ENCODE results near the gene KCNJ2.

The KCNJ2 gene

GRCh38 chr17:70134777-70135176 lies 34.6 kb upstream of the KCNJ2 start:
- no peaks in the 10 kb centered on the region for H3K9me3 ChIP-seq (ENCODE audit: control insufficient read depth, low read length)

GRCh38 chr17:70136131-70136530 lies 33.2 kb upstream of the KCNJ2 start:
- no peaks in the 10 kb centered on the region for H3K9me3 ChIP-seq (ENCODE audit: control insufficient read depth, low read length)
- no peaks in the 10 kb centered on the region for H3K36me3 ChIP-seq (ENCODE audit: control insufficient read depth, insufficient read depth, low read length)
- no peak overlapping the region for H3K9ac ChIP-seq (ENCODE audit: low read length)
- H3K4me3 ChIP-seq (ENCODE audit: low read length): no peak overlapping the region
- peaks cover 43% of the 10 kb centered on the region for H3K4me1 ChIP-seq (ENCODE audit: control insufficient read depth, insufficient read depth, low read length)
- no peaks in the 10 kb centered on the region for H3K27me3 ChIP-seq (ENCODE audit: control insufficient read depth, insufficient read depth, low read length)

More at GRCh38 chr17:70134777-70135176, 34.6 kb upstream of the KCNJ2 start:
- no peaks in the 10 kb centered on the region for H3K36me3 ChIP-seq (ENCODE audit: control insufficient read depth, insufficient read depth, low read length)
- H3K4me3 ChIP-seq (ENCODE audit: low read length): no peak overlapping the region
- H3K27me3 ChIP-seq (ENCODE audit: control insufficient read depth, insufficient read depth, low read length): no peaks in the 10 kb centered on the region
- H3K9ac ChIP-seq (ENCODE audit: low read length): no peak overlapping the region
- peaks cover 39% of the 10 kb centered on the region for H3K4me1 ChIP-seq (ENCODE audit: control insufficient read depth, insufficient read depth, low read length)

GRCh38 chr17:70137451-70138230 lies 31.7 kb upstream of the KCNJ2 start:
- Histone ChIP-seq H3K4me3 (ENCODE audit: low read length) (no peak overlapping the region), H3K4me1 (ENCODE audit: control insufficient read depth, insufficient read depth, low read length) (peaks cover 43% of the 10 kb centered on the region), H3K27me3 (ENCODE audit: control insufficient read depth, insufficient read depth, low read length) (no peaks in the 10 kb centered on the region), H3K9ac (ENCODE audit: low read length) (peak overlapping the region; percentile 46), H3K9me3 (ENCODE audit: control insufficient read depth, low read length) (no peaks in the 10 kb centered on the region), H3K36me3 (ENCODE audit: control insufficient read depth, insufficient read depth, low read length) (no peaks in the 10 kb centered on the region)

- Histone ChIP-seq H3K27me3 (ENCODE audit: control insufficient read depth, insufficient read depth, low read length) (no peaks in the 10 kb centered on the region), H3K4me3 (ENCODE audit: low read length) (no peak overlapping the region), H3K9ac (ENCODE audit: low read length) (peak overlapping the region; percentile 46), H3K9me3 (ENCODE audit: control insufficient read depth, low read length) (no peaks in the 10 kb centered on the region), H3K36me3 (ENCODE audit: control insufficient read depth, insufficient read depth, low read length) (no peaks in the 10 kb centered on the region), H3K4me1 (ENCODE audit: control insufficient read depth, insufficient read depth, low read length) (peaks cover 43% of the 10 kb centered on the region)
Measured at GRCh38 chr17:70138291-70138865, 31.0 kb upstream of the KCNJ2 start.

- no peak overlapping the region for H3K4me3 ChIP-seq (ENCODE audit: low read length)
- no peaks in the 10 kb centered on the region for H3K27me3 ChIP-seq (ENCODE audit: control insufficient read depth, insufficient read depth, low read length)
- peaks cover 43% of the 10 kb centered on the region for H3K4me1 ChIP-seq (ENCODE audit: control insufficient read depth, insufficient read depth, low read length)
- no peaks in the 10 kb centered on the region for H3K9me3 ChIP-seq (ENCODE audit: control insufficient read depth, low read length)
- H3K9ac ChIP-seq (ENCODE audit: low read length): no peak overlapping the region
- H3K36me3 ChIP-seq (ENCODE audit: control insufficient read depth, insufficient read depth, low read length): no peaks in the 10 kb centered on the region
Measured at GRCh38 chr17:70139449-70139993, 29.8 kb upstream of the KCNJ2 start.

- Histone ChIP-seq H3K9me3 (ENCODE audit: control insufficient read depth, low read length) (no peaks in the 10 kb centered on the region), H3K36me3 (ENCODE audit: control insufficient read depth, insufficient read depth, low read length) (no peaks in the 10 kb centered on the region), H3K9ac (ENCODE audit: low read length) (no peak overlapping the region), H3K4me1 (ENCODE audit: control insufficient read depth, insufficient read depth, low read length) (peaks cover 4% of the 10 kb centered on the region), H3K27me3 (ENCODE audit: control insufficient read depth, insufficient read depth, low read length) (no peaks in the 10 kb centered on the region), H3K4me3 (ENCODE audit: low read length) (no peak overlapping the region)
Measured at GRCh38 chr17:70144260-70144846, 25.0 kb upstream of the KCNJ2 start.

- no peaks in the 10 kb centered on the region for H3K4me1 ChIP-seq (ENCODE audit: control insufficient read depth, insufficient read depth, low read length)
- H3K9me3 ChIP-seq (ENCODE audit: control insufficient read depth, low read length): no peaks in the 10 kb centered on the region
Measured at GRCh38 chr17:70153210-70153609, 16.1 kb upstream of the KCNJ2 start.

GRCh38 chr17:70157151-70157550 lies 12.2 kb upstream of the KCNJ2 start:
- peaks cover 6% of the 10 kb centered on the region for H3K27me3 ChIP-seq (ENCODE audit: control insufficient read depth, insufficient read depth, low read length)
- no peaks in the 10 kb centered on the region for H3K9me3 ChIP-seq (ENCODE audit: control insufficient read depth, low read length)
- H3K4me1 ChIP-seq (ENCODE audit: control insufficient read depth, insufficient read depth, low read length): no peaks in the 10 kb centered on the region
- H3K4me3 ChIP-seq (ENCODE audit: low read length): no peak overlapping the region
- H3K36me3 ChIP-seq (ENCODE audit: control insufficient read depth, insufficient read depth, low read length): no peaks in the 10 kb centered on the region
- no peak overlapping the region for H3K9ac ChIP-seq (ENCODE audit: low read length)

More at GRCh38 chr17:70153210-70153609, 16.1 kb upstream of the KCNJ2 start:
- Histone ChIP-seq H3K27me3 (ENCODE audit: control insufficient read depth, insufficient read depth, low read length) (no peaks in the 10 kb centered on the region), H3K9ac (ENCODE audit: low read length) (no peak overlapping the region), H3K36me3 (ENCODE audit: control insufficient read depth, insufficient read depth, low read length) (no peaks in the 10 kb centered on the region), H3K4me3 (ENCODE audit: low read length) (no peak overlapping the region)

GRCh38 chr17:70158180-70158579 lies 11.2 kb upstream of the KCNJ2 start:
- no peaks in the 10 kb centered on the region for H3K4me1 ChIP-seq (ENCODE audit: control insufficient read depth, insufficient read depth, low read length)
- H3K9ac ChIP-seq (ENCODE audit: low read length): no peak overlapping the region
- H3K27me3 ChIP-seq (ENCODE audit: control insufficient read depth, insufficient read depth, low read length): peaks cover 6% of the 10 kb centered on the region
- no peaks in the 10 kb centered on the region for H3K9me3 ChIP-seq (ENCODE audit: control insufficient read depth, low read length)
- H3K36me3 ChIP-seq (ENCODE audit: control insufficient read depth, insufficient read depth, low read length): no peaks in the 10 kb centered on the region
- H3K4me3 ChIP-seq (ENCODE audit: low read length): no peak overlapping the region

GRCh38 chr17:70158591-70158990 lies 10.7 kb upstream of the KCNJ2 start:
- no peaks in the 10 kb centered on the region for H3K36me3 ChIP-seq (ENCODE audit: control insufficient read depth, insufficient read depth, low read length)
- H3K27me3 ChIP-seq (ENCODE audit: control insufficient read depth, insufficient read depth, low read length): peaks cover 6% of the 10 kb centered on the region
- no peak overlapping the region for H3K9ac ChIP-seq (ENCODE audit: low read length)
- H3K4me1 ChIP-seq (ENCODE audit: control insufficient read depth, insufficient read depth, low read length): no peaks in the 10 kb centered on the region
- H3K9me3 ChIP-seq (ENCODE audit: control insufficient read depth, low read length): no peaks in the 10 kb centered on the region
- no peak overlapping the region for H3K4me3 ChIP-seq (ENCODE audit: low read length)

- no peaks in the 10 kb centered on the region for H3K36me3 ChIP-seq (ENCODE audit: control insufficient read depth, insufficient read depth, low read length)
- no peak overlapping the region for H3K9ac ChIP-seq (ENCODE audit: low read length)
- H3K4me1 ChIP-seq (ENCODE audit: control insufficient read depth, insufficient read depth, low read length): no peaks in the 10 kb centered on the region
- no peak overlapping the region for H3K4me3 ChIP-seq (ENCODE audit: low read length)
- H3K9me3 ChIP-seq (ENCODE audit: control insufficient read depth, low read length): no peaks in the 10 kb centered on the region
- H3K27me3 ChIP-seq (ENCODE audit: control insufficient read depth, insufficient read depth, low read length): peaks cover 6% of the 10 kb centered on the region
Measured at GRCh38 chr17:70159980-70160379, 9.4 kb upstream of the KCNJ2 start.

- Histone ChIP-seq H3K4me1 (ENCODE audit: control insufficient read depth, insufficient read depth, low read length) (no peaks in the 10 kb centered on the region), H3K4me3 (ENCODE audit: low read length) (no peak overlapping the region), H3K27me3 (ENCODE audit: control insufficient read depth, insufficient read depth, low read length) (peaks cover 6% of the 10 kb centered on the region), H3K9me3 (ENCODE audit: control insufficient read depth, low read length) (no peaks in the 10 kb centered on the region), H3K9ac (ENCODE audit: low read length) (no peak overlapping the region), H3K36me3 (ENCODE audit: control insufficient read depth, insufficient read depth, low read length) (no peaks in the 10 kb centered on the region)
Measured at GRCh38 chr17:70161519-70161918, 7.8 kb upstream of the KCNJ2 start.
